HG03521 (cell line): ENCODE measurements around the gene PCNX1.
"Not testable (repeated sequence)": the region's sequence is repeated elsewhere in the genome, so short reads cannot be mapped to it uniquely, and the experiment has no call there.

ENCODE experiments used
- ATAC-seq: cut with Tn5 transposase; IDR thresholded peaks from one replicate; pipeline ENCODE4 v1.9.1; 2021; ENCODE audit warnings: mild to moderate bottlenecking, moderate library complexity; ENCODE audit not compliant: unreplicated experiment

The PCNX1 gene

DNA sequence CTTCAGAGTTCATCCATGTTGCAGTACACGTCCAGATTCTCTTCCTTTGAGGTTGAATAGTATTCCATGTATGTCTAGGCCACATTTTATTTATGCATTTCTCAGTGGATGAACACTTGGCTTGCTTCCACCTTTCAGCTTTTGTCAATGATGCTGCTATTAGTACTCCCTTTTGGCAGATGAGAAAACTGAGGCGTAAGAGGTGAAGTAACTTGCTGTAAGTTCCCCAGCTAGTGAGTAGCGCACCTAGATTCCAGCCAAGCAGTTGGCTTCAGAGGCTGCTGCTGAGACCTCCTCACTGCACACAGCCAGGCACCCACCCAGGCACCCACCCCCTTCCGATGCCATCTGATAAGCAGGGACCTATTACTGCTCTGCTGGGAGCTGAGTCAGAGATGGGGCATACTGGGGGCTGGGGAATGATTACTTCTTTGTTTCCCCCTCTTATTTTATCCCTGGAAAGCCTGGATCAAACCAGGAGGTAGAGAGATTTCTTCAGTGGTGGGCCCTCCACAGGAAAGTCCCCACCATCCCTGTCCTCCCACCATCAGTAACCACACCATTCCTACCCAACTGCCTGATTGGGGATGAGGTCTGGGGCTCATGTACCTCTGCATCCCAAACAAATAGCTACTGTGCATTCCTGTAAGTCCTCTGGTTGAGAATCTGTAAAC lies 234.6 kb downstream of the PCNX1 start:
- ATAC-seq: no peak

DNA sequence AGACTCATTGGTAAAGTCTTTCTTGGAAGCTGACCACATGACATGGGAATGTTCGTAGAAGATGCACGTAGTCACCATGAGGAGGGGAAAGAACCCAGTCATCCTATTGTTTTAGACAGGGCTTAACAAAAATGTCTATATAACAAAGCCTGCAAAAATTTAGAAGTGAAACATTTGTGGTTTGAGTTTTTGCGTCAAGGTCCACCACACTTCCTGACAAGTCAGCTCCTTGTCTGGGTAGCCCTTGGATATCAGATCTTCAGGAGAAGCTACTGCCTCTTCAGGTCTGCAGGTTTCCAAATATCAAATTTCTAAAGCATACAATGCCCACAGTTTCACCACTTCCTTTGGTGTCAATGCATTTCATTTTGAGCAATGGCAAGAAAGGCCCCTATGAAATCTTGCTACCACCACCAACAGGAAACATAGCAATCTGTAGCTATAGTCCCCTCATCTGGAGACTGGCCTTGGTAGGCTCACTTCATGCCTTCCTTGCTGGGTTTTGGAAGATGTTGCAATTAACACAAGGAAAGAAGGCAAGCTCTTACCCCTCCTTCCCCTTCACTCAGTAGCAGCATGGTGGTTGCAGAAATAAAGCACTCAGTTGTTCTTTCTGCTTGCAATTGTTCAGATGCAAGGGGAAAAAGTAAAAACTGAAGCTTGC lies 235.2 kb downstream of the PCNX1 start:
- no peak for ATAC-seq

DNA sequence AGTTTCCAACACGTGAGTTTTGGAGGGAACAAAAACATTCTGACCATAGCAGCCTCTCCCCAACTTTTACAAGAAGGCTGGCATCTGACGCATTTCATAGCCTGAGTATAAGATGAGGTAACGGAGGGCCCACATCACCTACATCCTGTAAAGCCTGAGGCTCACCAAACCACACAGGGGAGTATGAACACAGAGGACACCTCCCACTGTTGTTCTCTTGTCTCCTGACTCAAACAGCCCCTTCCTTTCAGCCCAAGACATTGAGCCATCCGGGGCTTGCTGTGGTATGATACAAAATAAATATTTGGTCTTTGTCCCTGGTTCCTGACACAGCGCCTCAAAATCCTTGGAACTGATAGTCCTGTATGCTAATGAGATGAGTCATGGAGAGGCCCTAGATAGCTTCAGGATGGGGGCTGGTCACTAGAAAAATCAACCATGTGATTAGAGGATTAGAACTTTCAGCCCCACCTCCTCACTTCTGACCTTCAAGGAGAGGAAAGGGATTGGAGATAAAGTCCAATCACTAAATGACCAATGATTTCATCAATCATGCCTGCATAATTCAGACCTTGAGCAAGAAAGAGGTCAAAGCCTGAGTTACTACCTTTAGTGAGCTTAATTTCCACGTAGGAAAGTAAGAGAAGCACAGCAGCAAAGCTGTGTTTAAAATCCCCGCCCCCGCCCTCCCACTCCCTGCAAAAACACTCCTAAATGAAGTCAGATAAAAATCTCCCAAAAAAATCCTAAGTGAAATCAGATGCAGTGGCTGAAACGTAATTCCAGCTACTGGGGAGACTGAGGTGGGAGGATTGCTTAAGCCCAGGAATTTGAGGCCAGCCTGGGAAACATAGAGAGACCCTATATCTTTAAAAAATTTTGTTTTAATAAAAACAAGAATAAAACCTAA lies 236.4 kb downstream of the PCNX1 start:
- ATAC-seq: no peak

- not testable (repeated sequence) for ATAC-seq
These were observed 240.1 kb downstream of the PCNX1 start for GRCh38 chr14:71147335-71147734.

- ATAC-seq: no peak
These were observed 241.4 kb downstream of the PCNX1 start for GRCh38 chr14:71148627-71149026.

- ATAC-seq: no peak
These were observed 243.5 kb downstream of the PCNX1 start for GRCh38 chr14:71150737-71151136.

DNA sequence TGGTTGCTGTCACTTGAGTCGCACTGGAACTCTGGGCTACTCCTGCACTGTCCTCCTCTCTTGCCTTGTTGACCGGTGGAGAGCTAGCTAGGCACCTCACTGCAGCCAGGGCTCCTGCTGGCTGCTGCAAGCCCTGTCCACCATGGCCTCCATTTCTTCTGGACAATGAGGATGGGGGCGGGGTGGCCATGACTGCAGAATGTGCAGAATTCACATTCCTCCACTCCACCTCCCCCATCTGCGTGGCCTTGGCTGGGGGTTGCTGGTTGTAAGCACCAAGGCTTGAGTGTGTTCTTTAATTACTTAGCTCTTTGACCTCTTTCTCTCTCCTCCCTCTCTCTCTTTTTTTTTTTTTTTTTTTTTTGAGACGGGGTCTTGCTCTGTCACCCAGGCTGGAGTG lies 248.5 kb downstream of the PCNX1 start:
- ATAC-seq: no peak

DNA sequence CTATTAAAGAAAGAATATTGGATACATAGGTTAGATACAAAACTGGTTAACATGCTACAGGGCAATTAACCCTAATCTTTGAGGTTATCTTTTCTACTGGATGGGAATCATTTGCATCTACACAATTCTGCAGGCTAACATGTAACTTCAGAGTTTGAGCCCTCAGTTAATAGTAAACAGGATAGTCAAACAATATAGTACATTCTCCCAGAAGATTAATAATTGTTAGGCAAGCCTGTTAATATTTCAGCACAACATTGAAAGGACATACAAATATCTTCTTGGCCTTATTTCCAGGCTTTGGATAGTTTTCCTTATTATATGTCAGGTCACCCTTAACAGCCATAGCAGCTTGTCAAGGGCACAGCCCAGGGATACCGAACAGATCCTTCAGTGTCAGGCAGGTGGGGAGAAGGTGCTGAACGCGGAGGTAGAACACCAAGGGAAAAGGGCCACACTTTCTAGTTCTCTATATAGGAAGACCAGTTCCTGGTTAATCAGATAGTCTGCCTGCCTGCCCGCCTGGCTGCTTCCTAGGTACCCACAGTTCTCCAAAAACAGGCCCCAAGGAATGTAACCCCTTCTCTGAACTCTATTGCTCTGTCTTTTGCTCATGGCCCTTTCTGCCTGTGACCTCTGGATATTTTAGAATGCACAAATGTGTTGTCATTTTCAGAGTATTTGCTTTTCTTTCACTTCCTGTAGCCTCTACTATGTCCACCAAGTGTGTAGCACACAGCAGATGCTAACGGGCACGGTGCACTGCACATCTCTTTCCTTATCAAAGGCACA lies 256.0 kb downstream of the PCNX1 start:
- ATAC-seq: no peak

- ATAC-seq: no peak
These were observed 256.8 kb downstream of the PCNX1 start for GRCh38 chr14:71163842-71164629.
